IPS DF 6.9 (cell line): ENCODE data around the gene CYP4F2.
"Not testable (repeated sequence)": the region's sequence is repeated elsewhere in the genome, so short reads cannot be mapped to it uniquely, and the experiment has no call there.

Source experiments
- DNase-seq: peaks from one replicate; pipeline ENCODE4 v3.0.0-alpha.2; 2013; ENCODE audit warnings: low read depth, low spot score
- H3K27ac ChIP-seq: one replicate; pipeline ENCODE4 v1.5.1; 2013; ENCODE audit warnings: low read length, control low read depth
- H3K27me3 ChIP-seq: 2 replicates; pipeline ENCODE4 v1.6.1; 2013; ENCODE audit warnings: mild to moderate bottlenecking, low read length; ENCODE audit not compliant: control insufficient read depth, insufficient read depth
- H3K36me3 ChIP-seq: 2 replicates; pipeline ENCODE4 v1.6.1; 2013; ENCODE audit warnings: low read length; ENCODE audit not compliant: control insufficient read depth, insufficient read depth
- H3K4me1 ChIP-seq: 2 replicates; pipeline ENCODE4 v1.6.1; 2013; ENCODE audit warnings: low read length; ENCODE audit not compliant: control insufficient read depth, insufficient read depth
- H3K4me3 ChIP-seq: 2 replicates; pipeline ENCODE4 v1.5.1; 2013; ENCODE audit warnings: mild to moderate bottlenecking, low read length
- H3K9me3 ChIP-seq: 2 replicates; pipeline ENCODE4 v1.6.1; 2013; ENCODE audit warnings: low read length, inconsistent platforms; ENCODE audit not compliant: control insufficient read depth, insufficient read depth
- WGBS: extraction: QIAGEN DNeasy Blood & Tissue Kit; methylation state at CpG from one replicate; pipeline ENCODE4 v1.1.7; 2013; ENCODE audit warnings: mixed read lengths, missing lambda C conversion rate; ENCODE audit not compliant: insufficient read length, insufficient coverage; 5-methylcytosine and 5-hydroxymethylcytosine counted together

CYP4F2 gene

DNA sequence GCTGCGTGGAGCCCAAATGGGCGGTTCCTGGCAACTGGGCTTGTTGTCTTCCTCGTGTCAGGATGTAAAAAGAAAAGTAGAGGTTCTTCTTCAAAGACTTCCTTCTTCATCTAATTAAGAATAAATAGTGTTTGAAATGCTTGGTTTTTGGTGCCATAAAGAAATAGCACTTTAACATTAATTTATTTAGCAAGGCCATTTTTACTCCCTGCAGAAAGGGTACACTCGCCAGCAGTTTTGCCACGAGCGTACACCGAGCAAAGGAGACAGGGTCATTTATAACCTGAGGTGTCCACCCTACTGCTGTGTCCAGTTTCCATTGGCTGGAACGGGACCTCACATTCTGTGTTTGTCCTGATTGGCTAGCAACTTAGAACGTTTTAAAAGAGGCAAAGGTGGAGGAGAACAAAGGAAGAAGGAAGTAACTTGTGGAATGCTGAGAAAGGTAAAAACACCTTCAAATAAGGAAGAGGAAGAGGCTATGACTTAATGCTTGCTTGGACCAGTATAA, 60.6 kb downstream of the CYP4F2 start:
- DNase-seq = no peak
- Histone ChIP-seq H3K27ac (no peak overlapping the region), H3K27me3 (no peaks in the 10 kb centered on the region; the same call in 1 of the 2 replicates), H3K4me1 (no peaks in the 10 kb centered on the region), H3K9me3 (peaks cover 15% of the 10 kb centered on the region), H3K4me3 (no peak overlapping the region), H3K36me3 (no peaks in the 10 kb centered on the region)
- no CpG with 5 or more reads among the region's 9 CpGs for WGBS

- Histone ChIP-seq H3K4me1 (no peaks in the 10 kb centered on the region), H3K9me3 (peaks cover 10% of the 10 kb centered on the region), H3K27ac (no peak overlapping the region), H3K36me3 (no peaks in the 10 kb centered on the region), H3K27me3 (no peaks in the 10 kb centered on the region), H3K4me3 (no peak overlapping the region)
- no CpG with 5 or more reads among the region's 65 CpGs for WGBS
- DNase-seq = no peak
Measured at GRCh38 chr19:15836330-15837220, 61.3 kb downstream of the CYP4F2 start.

GRCh38 chr19:15835565-15836329, 62.1 kb downstream of the CYP4F2 start:
- H3K9me3 ChIP-seq = peaks cover 10% of the 10 kb centered on the region
- not testable (repeated sequence) for H3K27ac ChIP-seq, H3K4me1 ChIP-seq, DNase-seq, H3K4me3 ChIP-seq, H3K36me3 ChIP-seq, H3K27me3 ChIP-seq
- WGBS = no CpG with 5 or more reads among the region's 11 CpGs

DNA sequence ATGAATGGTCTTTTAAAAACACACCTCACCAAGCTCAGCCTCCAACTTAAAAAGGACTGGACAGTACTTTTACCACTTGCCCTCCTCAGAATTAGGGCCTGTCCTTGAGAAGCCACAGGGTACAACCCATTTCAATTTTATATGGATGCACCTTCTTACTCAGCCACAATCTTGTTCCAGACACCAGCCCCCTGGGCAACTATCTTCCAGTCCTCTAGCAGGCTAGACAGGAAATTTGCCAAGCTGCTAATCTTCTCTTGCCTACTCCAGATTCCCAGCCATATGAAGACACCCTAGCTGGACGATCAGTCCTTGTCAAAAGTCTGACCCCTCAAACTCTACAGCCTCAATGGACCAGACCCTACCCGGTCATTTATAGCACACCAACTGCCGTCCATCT, 63.6 kb downstream of the CYP4F2 start:
- WGBS = no CpG with 5 or more reads among the region's 3 CpGs
- H3K27me3 ChIP-seq, H3K27ac ChIP-seq, H3K4me1 ChIP-seq, H3K4me3 ChIP-seq, H3K36me3 ChIP-seq, DNase-seq: not testable (repeated sequence)
- peaks cover 10% of the 10 kb centered on the region for H3K9me3 ChIP-seq

- H3K9me3 ChIP-seq = peaks cover 18% of the 10 kb centered on the region
Measured at GRCh38 chr19:15831626-15832025, 66.2 kb downstream of the CYP4F2 start.

GRCh38 chr19:15829786-15830185, 68.1 kb downstream of the CYP4F2 start:
- H3K4me1 ChIP-seq = no peaks in the 10 kb centered on the region
- no peaks in the 10 kb centered on the region for H3K27me3 ChIP-seq
- no peak overlapping the region for H3K4me3 ChIP-seq
- no peaks in the 10 kb centered on the region for H3K36me3 ChIP-seq
- DNase-seq = no peak
- peaks cover 14% of the 10 kb centered on the region for H3K9me3 ChIP-seq
- H3K27ac ChIP-seq = no peak overlapping the region
- WGBS = no CpG with 5 or more reads among the region's 8 CpGs

More at GRCh38 chr19:15831626-15832025, 66.2 kb downstream of the CYP4F2 start:
- Histone ChIP-seq H3K27ac (no peak overlapping the region), H3K27me3 (no peaks in the 10 kb centered on the region), H3K4me3 (no peak overlapping the region), H3K36me3 (no peaks in the 10 kb centered on the region), H3K4me1 (no peaks in the 10 kb centered on the region)
- WGBS = 100% methylated on average over 1 of the region's 5 CpGs
- DNase-seq = no peak

- DNase-seq = no peak
- Histone ChIP-seq H3K27me3 (no peaks in the 10 kb centered on the region), H3K4me1 (no peaks in the 10 kb centered on the region), H3K36me3 (no peaks in the 10 kb centered on the region), H3K27ac (no peak overlapping the region), H3K9me3 (peaks cover 11% of the 10 kb centered on the region), H3K4me3 (no peak overlapping the region)
- WGBS = no CpG with 5 or more reads among the region's 10 CpGs
Measured at GRCh38 chr19:15829306-15829698, 68.6 kb downstream of the CYP4F2 start.

DNA sequence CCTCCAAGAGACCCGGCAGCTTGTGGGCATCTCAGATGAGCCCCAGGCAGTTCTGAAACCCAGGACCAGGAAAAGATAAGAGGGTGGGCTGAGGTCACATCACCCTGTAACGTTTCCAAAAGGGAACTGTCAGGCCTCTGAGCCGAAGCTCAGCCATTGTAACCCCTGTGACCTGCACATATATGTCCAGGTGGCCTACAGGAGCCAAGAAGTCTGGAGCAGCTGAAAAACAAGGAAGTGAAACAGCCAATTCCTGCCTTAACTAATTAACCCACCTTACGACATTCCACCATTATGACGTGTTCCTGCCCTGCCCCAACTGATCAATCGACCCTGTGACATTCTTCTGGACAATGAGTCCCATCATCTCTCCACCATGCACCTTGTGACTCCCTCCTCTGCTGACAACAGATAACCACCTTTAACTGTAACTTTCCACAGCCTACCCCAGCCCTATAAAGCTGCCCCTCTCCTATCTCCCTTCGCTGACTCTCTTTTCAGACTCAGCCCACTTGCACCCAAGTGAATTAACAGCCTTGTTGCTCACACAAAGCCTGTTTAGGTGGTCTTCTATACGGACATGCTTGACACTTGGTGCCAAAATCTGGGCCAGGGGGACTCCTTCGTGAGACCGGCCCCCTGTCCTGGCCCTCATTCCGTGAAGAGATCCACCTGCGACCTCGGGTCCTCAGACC, 69.1 kb downstream of the CYP4F2 start:
- WGBS = no CpG with 5 or more reads among the region's 13 CpGs
- not testable (repeated sequence) for DNase-seq, H3K27ac ChIP-seq, H3K4me1 ChIP-seq, H3K4me3 ChIP-seq, H3K9me3 ChIP-seq, H3K36me3 ChIP-seq, H3K27me3 ChIP-seq

DNA sequence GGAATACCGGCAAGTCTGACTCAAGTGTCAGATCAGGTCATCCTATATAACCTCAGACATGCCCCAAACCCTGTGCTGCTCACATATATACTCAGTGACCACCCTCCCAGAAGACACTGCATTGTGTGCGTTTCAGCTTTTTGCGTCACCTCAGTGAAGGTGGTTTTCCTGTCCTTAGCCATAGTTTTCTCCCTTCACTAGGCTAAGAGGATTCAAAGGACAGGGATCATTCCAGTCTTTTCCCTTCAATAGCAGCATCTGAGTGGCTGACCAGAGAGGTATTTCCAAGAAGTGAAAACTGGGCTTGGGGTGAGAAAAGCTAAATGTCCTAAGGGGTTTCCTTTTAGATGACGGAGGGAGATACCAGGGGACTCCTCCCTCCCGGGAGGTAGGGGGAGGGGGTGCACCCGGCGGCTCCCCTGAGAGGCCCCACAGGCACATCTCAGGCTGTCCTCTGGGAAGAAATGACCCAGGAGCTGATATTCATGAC, 69.7 kb downstream of the CYP4F2 start:
- no peak for DNase-seq
- no peaks in the 10 kb centered on the region for H3K36me3 ChIP-seq
- no CpG with 5 or more reads among the region's 7 CpGs for WGBS
- H3K27me3 ChIP-seq = no peaks in the 10 kb centered on the region
- no peaks in the 10 kb centered on the region for H3K4me1 ChIP-seq
- H3K27ac ChIP-seq = no peak overlapping the region
- peaks cover 11% of the 10 kb centered on the region for H3K9me3 ChIP-seq
- H3K4me3 ChIP-seq = no peak overlapping the region
